HEK293 (cell line): ENCODE measurements around the gene GBA2.

Experiments
- CTCF ChIA-PET: fragments of 350-600 bp; formaldehyde crosslinking; extraction: SDS; loops from one replicate; lab custom pipeline; 2021; ENCODE audit warnings: antibody characterized with exemption; lab: Yijun Ruan, JAX
- POLR2A ChIA-PET: fragments of 300-600 bp; formaldehyde crosslinking; extraction: SDS; loops from one replicate; lab custom pipeline; 2020; ENCODE audit warnings: antibody characterized with exemption, inconsistent platforms; lab: Yijun Ruan, JAX
- H3K27ac ChIP-seq: fragments of 200-500 bp; sonication (Bioruptor generic); 2 replicates; pipeline ENCODE4 v1.5.1; 2014; ENCODE audit warnings: low read depth, low read length, control low read depth, inconsistent platforms; ENCODE audit errors: extremely low read depth
- H3K36me3 ChIP-seq, 2 experiments: fragments of 200-500 bp in 1 of 2; sonication (Bioruptor generic) in 1 of 2; 1 replicate in 1 of 2; 2 replicates in 1 of 2; pipeline ENCODE4 v1.5.1; 2014 to 2017; ENCODE audit warnings: inconsistent platforms in 2 of 2, low read length in 2 of 2; ENCODE audit not compliant: control insufficient read depth in 2 of 2, insufficient read depth in 1 of 2
- H3K4me1 ChIP-seq: fragments of 200-500 bp; sonication (Bioruptor generic); 2 replicates; pipeline ENCODE4 v1.5.1; 2014; ENCODE audit warnings: mild to moderate bottlenecking, low read length, inconsistent platforms; ENCODE audit not compliant: control insufficient read depth, insufficient read depth
- H3K4me3 ChIP-seq: 2 replicates; pipeline ENCODE4 v1.5.1; 2011; ENCODE audit warnings: low read depth, mild to moderate bottlenecking, control low read depth, low read length, moderate library complexity
- H3K9me3 ChIP-seq: fragments of 200-500 bp; sonication (Bioruptor generic); 2 replicates; pipeline ENCODE4 v1.5.1; 2014; ENCODE audit warnings: low read depth, low read length, inconsistent platforms; ENCODE audit not compliant: control insufficient read depth, insufficient read depth
- BCL11A ChIP-seq: fragments of 450-650 bp; formaldehyde crosslinking; IDR thresholded peaks from 2 replicates; pipeline ENCODE4 v1.5.1; 2016; ENCODE audit warnings: low read depth, missing biosample characterization, missing genetic modification characterization
- GFI1B ChIP-seq: fragments of 450-650 bp; formaldehyde crosslinking; IDR thresholded peaks from 2 replicates; pipeline ENCODE4 v1.5.1; 2016; ENCODE audit warnings: missing biosample characterization, missing genetic modification characterization
- KLF10 ChIP-seq: fragments of 450-650 bp; IDR thresholded peaks from 2 replicates; pipeline ENCODE4 v1.5.1; 2018; ENCODE audit warnings: missing biosample characterization, mild to moderate bottlenecking, missing genetic modification characterization
- RBAK ChIP-seq: fragments of 450-650 bp; formaldehyde crosslinking; IDR thresholded peaks from 2 replicates; pipeline ENCODE4 v1.5.1; 2016; ENCODE audit warnings: missing biosample characterization, missing genetic modification characterization
- SP3 ChIP-seq: fragments of 450-650 bp; formaldehyde crosslinking; IDR thresholded peaks from 2 replicates; pipeline ENCODE4 v1.5.1; 2016; ENCODE audit warnings: missing biosample characterization, missing genetic modification characterization
- ZBTB44 ChIP-seq: fragments of 450-650 bp; IDR thresholded peaks from 2 replicates; pipeline ENCODE4 v1.5.1; 2018; ENCODE audit warnings: missing biosample characterization, mild to moderate bottlenecking, missing genetic modification characterization
- ZEB2 ChIP-seq: fragments of 450-650 bp; formaldehyde crosslinking; IDR thresholded peaks from 2 replicates; pipeline ENCODE4 v1.5.1; 2016; ENCODE audit warnings: missing biosample characterization, missing genetic modification characterization
- ZNF114 ChIP-seq: fragments of 450-650 bp; formaldehyde crosslinking; IDR thresholded peaks from 2 replicates; pipeline ENCODE4 v1.5.0; 2017; ENCODE audit warnings: missing biosample characterization, missing genetic modification characterization
- ZNF169 ChIP-seq: fragments of 450-650 bp; formaldehyde crosslinking; IDR thresholded peaks from 2 replicates; pipeline ENCODE4 v1.5.1; 2016; ENCODE audit warnings: missing biosample characterization, missing genetic modification characterization
- ZNF211 ChIP-seq: fragments of 450-650 bp; formaldehyde crosslinking; IDR thresholded peaks from 2 replicates; pipeline ENCODE4 v1.5.1; 2016; ENCODE audit warnings: low read depth, missing biosample characterization, missing genetic modification characterization
- ZNF324 ChIP-seq: fragments of 450-650 bp; formaldehyde crosslinking; IDR thresholded peaks from 2 replicates; pipeline ENCODE4 v1.5.1; 2016; ENCODE audit warnings: missing biosample characterization, missing genetic modification characterization
- ZNF350 ChIP-seq: fragments of 450-650 bp; formaldehyde crosslinking; IDR thresholded peaks from 2 replicates; pipeline ENCODE4 v1.5.0; 2017; ENCODE audit warnings: missing biosample characterization, mild to moderate bottlenecking, missing genetic modification characterization
- ZNF416 ChIP-seq: fragments of 450-650 bp; formaldehyde crosslinking; IDR thresholded peaks from 2 replicates; pipeline ENCODE4 v1.5.1; 2016; ENCODE audit warnings: missing biosample characterization, missing genetic modification characterization
- ZNF510 ChIP-seq: fragments of 450-650 bp; formaldehyde crosslinking; IDR thresholded peaks from 2 replicates; pipeline ENCODE4 v1.5.1; 2018; ENCODE audit warnings: mild to moderate bottlenecking, missing genetic modification characterization, missing biosample characterization; ENCODE audit not compliant: insufficient replicate concordance
- ZNF514 ChIP-seq: fragments of 450-650 bp; formaldehyde crosslinking; IDR thresholded peaks from 2 replicates; pipeline ENCODE4 v1.5.1; 2016; ENCODE audit warnings: missing biosample characterization, missing genetic modification characterization
- ZNF548 ChIP-seq: fragments of 450-650 bp; formaldehyde crosslinking; IDR thresholded peaks from 2 replicates; pipeline ENCODE4 v1.5.1; 2016; ENCODE audit warnings: missing biosample characterization, missing genetic modification characterization
- ZNF585B ChIP-seq: fragments of 450-650 bp; formaldehyde crosslinking; IDR thresholded peaks from 2 replicates; pipeline ENCODE4 v1.5.1; 2016; ENCODE audit warnings: missing biosample characterization, missing genetic modification characterization
- TF ChIP-seq, protein P1 (sequence below): fragments of 450-650 bp; formaldehyde crosslinking; IDR thresholded peaks from 2 replicates; pipeline ENCODE4 v1.5.1; 2016; ENCODE audit warnings: missing biosample characterization, missing genetic modification characterization, borderline replicate concordance
- TF ChIP-seq, protein P2 (sequence below): fragments of 450-650 bp; formaldehyde crosslinking; IDR thresholded peaks from 2 replicates; pipeline ENCODE4 v1.5.0; 2017; ENCODE audit warnings: missing biosample characterization, missing genetic modification characterization, borderline replicate concordance
- TF ChIP-seq, protein P3 (sequence below): fragments of 450-650 bp; formaldehyde crosslinking; IDR thresholded peaks from 2 replicates; pipeline ENCODE4 v1.5.1; 2016; ENCODE audit warnings: missing biosample characterization, missing genetic modification characterization
- TF ChIP-seq, protein P4 (sequence below): fragments of 450-650 bp; formaldehyde crosslinking; IDR thresholded peaks from 2 replicates; pipeline ENCODE4 v1.5.1; 2016; ENCODE audit warnings: missing biosample characterization, missing genetic modification characterization, borderline replicate concordance
- TF ChIP-seq, protein P5 (sequence below): fragments of 450-650 bp; formaldehyde crosslinking; IDR thresholded peaks from 2 replicates; pipeline ENCODE4 v1.5.1; 2016; ENCODE audit warnings: missing biosample characterization, missing genetic modification characterization, low read depth

The GBA2 gene

DNA sequence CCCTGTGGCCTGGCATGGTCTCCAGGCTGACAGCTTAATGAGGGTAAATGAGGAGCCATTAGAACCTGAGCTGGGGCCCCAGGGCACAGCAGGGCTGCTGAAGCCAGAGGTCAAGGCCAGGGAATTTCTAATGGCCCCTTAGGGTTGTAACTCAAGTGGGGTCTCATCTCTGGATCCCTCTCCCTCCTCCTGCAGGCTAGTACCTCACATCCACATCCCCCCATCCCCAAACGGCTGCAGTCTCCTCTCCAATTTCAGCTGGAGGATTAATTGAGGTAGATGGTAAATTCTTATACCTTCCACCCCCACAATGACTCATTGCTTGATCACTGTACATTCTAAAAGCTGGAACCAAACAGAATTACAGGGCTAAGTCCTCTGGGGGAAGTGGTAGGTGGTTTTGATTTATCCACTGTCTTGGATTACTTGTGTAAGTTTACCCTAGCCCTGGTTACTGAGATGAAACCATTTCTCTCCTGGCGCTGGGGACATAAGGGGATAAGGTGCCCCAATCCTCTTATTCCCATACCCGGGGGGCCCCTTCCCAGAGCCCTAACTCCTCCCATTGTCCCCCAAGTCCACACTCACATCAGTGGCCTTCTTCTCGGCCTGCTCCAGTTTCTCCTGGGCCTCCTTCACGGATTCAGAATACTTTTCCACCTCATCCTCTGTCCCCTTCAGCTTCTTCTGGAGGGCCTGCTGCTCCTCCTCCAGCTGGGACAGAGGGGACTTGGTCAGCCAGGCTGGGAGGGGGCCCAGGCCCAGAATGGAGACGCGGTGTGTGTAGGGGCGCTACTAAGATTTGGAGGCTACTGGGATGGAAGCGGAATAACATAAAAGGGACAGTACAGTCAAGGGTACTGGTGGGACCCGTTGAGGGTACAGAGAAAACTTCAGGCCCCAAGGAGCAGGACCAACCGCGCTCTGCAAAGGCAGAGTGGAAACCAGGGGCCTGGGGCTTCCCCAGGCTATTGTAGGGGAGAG is 60.2 kb downstream of the GBA2 start:
- no peaks in the 10 kb centered on the region for H3K9me3 ChIP-seq
- no peak overlapping the region for H3K4me3 ChIP-seq
- peaks cover 3% of the 10 kb centered on the region; the same call in 1 of the 2 replicates for H3K4me1 ChIP-seq
- POLR2A ChIA-PET: interaction anchor here (1.1 to 2.3 kb wide), 5 partner anchors 8 to 31 kb away, joined by 3 to 7 read pairs (median 4); partner anchors contain the start of genes ARHGEF39, CCDC107 and RMRP
- CTCF ChIA-PET: interaction anchor here (0.6 to 2.4 kb wide), 7 partner anchors 7 to 43 kb away, joined by 3 to 23 read pairs (median 5); partner anchors contain the start of genes ARHGEF39 and CCDC107
- H3K36me3 ChIP-seq: peaks cover 0 to 18% of the 10 kb centered on the region in 2 experiments; a peak in 1 of 3 replicates
- no peak overlapping the region; the same call in 1 of the 2 replicates for H3K27ac ChIP-seq
- 0 out of 2 replicates have a peak, but pooled peaks have one; percentile 29 for TF ChIP-seq GFI1B (tag by site-specific recombination)
- TF ChIP-seq, protein P1, sequence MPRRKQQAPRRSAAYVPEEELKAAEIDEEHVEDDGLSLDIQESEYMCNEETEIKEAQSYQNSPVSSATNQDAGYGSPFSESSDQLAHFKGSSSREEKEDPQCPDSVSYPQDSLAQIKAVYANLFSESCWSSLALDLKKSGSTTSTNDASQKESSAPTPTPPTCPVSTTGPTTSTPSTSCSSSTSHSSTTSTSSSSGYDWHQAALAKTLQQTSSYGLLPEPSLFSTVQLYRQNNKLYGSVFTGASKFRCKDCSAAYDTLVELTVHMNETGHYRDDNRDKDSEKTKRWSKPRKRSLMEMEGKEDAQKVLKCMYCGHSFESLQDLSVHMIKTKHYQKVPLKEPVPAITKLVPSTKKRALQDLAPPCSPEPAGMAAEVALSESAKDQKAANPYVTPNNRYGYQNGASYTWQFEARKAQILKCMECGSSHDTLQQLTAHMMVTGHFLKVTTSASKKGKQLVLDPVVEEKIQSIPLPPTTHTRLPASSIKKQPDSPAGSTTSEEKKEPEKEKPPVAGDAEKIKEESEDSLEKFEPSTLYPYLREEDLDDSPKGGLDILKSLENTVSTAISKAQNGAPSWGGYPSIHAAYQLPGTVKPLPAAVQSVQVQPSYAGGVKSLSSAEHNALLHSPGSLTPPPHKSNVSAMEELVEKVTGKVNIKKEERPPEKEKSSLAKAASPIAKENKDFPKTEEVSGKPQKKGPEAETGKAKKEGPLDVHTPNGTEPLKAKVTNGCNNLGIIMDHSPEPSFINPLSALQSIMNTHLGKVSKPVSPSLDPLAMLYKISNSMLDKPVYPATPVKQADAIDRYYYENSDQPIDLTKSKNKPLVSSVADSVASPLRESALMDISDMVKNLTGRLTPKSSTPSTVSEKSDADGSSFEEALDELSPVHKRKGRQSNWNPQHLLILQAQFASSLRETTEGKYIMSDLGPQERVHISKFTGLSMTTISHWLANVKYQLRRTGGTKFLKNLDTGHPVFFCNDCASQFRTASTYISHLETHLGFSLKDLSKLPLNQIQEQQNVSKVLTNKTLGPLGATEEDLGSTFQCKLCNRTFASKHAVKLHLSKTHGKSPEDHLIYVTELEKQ (tag by site-specific recombination): no peak
- no peak for TF ChIP-seq RBAK (tag by site-specific recombination)
- TF ChIP-seq SP3: no peak
- no peak for TF ChIP-seq BCL11A
- TF ChIP-seq, protein P2, sequence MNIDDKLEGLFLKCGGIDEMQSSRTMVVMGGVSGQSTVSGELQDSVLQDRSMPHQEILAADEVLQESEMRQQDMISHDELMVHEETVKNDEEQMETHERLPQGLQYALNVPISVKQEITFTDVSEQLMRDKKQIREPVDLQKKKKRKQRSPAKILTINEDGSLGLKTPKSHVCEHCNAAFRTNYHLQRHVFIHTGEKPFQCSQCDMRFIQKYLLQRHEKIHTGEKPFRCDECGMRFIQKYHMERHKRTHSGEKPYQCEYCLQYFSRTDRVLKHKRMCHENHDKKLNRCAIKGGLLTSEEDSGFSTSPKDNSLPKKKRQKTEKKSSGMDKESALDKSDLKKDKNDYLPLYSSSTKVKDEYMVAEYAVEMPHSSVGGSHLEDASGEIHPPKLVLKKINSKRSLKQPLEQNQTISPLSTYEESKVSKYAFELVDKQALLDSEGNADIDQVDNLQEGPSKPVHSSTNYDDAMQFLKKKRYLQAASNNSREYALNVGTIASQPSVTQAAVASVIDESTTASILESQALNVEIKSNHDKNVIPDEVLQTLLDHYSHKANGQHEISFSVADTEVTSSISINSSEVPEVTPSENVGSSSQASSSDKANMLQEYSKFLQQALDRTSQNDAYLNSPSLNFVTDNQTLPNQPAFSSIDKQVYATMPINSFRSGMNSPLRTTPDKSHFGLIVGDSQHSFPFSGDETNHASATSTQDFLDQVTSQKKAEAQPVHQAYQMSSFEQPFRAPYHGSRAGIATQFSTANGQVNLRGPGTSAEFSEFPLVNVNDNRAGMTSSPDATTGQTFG: no peak
- TF ChIP-seq ZNF548 (tag by site-specific recombination): no peak
- TF ChIP-seq ZNF350 (tag by site-specific recombination): no peak
- no peak for TF ChIP-seq ZBTB44 (tag by site-specific recombination)
- TF ChIP-seq ZNF169 (tag by site-specific recombination): no peak
- TF ChIP-seq ZNF510 (tag by site-specific recombination): no peak
- TF ChIP-seq ZNF114 (tag by site-specific recombination): no peak
- no peak for TF ChIP-seq ZNF514 (tag by site-specific recombination)
- no peak for TF ChIP-seq ZNF585B (tag by site-specific recombination)
- 0 out of 2 replicates have a peak, but pooled peaks have one; percentile 42 for TF ChIP-seq ZEB2
- TF ChIP-seq, protein P3, sequence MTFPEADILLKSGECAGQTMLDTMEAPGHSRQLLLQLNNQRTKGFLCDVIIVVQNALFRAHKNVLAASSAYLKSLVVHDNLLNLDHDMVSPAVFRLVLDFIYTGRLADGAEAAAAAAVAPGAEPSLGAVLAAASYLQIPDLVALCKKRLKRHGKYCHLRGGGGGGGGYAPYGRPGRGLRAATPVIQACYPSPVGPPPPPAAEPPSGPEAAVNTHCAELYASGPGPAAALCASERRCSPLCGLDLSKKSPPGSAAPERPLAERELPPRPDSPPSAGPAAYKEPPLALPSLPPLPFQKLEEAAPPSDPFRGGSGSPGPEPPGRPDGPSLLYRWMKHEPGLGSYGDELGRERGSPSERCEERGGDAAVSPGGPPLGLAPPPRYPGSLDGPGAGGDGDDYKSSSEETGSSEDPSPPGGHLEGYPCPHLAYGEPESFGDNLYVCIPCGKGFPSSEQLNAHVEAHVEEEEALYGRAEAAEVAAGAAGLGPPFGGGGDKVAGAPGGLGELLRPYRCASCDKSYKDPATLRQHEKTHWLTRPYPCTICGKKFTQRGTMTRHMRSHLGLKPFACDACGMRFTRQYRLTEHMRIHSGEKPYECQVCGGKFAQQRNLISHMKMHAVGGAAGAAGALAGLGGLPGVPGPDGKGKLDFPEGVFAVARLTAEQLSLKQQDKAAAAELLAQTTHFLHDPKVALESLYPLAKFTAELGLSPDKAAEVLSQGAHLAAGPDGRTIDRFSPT: peak; percentile 43; the same call in 1 of the 2 replicates
- TF ChIP-seq ZNF211: no peak
- TF ChIP-seq ZNF416 (tag by site-specific recombination): no peak
- TF ChIP-seq KLF10 (tag by site-specific recombination): no peak
- no peak for TF ChIP-seq ZNF324 (tag by site-specific recombination)
- TF ChIP-seq, protein P4, sequence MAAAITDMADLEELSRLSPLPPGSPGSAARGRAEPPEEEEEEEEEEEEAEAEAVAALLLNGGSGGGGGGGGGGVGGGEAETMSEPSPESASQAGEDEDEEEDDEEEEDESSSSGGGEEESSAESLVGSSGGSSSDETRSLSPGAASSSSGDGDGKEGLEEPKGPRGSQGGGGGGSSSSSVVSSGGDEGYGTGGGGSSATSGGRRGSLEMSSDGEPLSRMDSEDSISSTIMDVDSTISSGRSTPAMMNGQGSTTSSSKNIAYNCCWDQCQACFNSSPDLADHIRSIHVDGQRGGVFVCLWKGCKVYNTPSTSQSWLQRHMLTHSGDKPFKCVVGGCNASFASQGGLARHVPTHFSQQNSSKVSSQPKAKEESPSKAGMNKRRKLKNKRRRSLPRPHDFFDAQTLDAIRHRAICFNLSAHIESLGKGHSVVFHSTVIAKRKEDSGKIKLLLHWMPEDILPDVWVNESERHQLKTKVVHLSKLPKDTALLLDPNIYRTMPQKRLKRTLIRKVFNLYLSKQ (tag by site-specific recombination): no peak
- TF ChIP-seq, protein P5, sequence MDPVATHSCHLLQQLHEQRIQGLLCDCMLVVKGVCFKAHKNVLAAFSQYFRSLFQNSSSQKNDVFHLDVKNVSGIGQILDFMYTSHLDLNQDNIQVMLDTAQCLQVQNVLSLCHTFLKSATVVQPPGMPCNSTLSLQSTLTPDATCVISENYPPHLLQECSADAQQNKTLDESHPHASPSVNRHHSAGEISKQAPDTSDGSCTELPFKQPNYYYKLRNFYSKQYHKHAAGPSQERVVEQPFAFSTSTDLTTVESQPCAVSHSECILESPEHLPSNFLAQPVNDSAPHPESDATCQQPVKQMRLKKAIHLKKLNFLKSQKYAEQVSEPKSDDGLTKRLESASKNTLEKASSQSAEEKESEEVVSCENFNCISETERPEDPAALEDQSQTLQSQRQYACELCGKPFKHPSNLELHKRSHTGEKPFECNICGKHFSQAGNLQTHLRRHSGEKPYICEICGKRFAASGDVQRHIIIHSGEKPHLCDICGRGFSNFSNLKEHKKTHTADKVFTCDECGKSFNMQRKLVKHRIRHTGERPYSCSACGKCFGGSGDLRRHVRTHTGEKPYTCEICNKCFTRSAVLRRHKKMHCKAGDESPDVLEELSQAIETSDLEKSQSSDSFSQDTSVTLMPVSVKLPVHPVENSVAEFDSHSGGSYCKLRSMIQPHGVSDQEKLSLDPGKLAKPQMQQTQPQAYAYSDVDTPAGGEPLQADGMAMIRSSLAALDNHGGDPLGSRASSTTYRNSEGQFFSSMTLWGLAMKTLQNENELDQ (tag by site-specific recombination): no peak
